GM12878 (cell line): ENCODE results near the gene DLK1. TPM values are rescaled to one million over a fixed set of nuclear protein-coding genes. Genes with fewer than 3 reads are reported as not detected.

Experiments used
- ATAC-seq: fragments of 200-7000 bp; cut with Tn5 transposase; 3 replicates; pipeline ENCODE4 v1.9.1; 2020; ENCODE audit warnings: mild to moderate bottlenecking, moderate library complexity
- BruUV-seq: library from RNA; stranded (reverse); fragments of 400-500 nt; replicated peaks from 2 replicates; lab custom pipeline; 2021; lab: Mats Ljungman, UMichigan
- CTCF ChIA-PET: fragments of 300-600 bp; sonication (Branson Sonifier 250); formaldehyde crosslinking; extraction: SDS; loops from one replicate; lab custom pipeline; 2021; ENCODE audit warnings: inconsistent platforms; lab: Yijun Ruan, JAX
- POLR2A ChIA-PET: fragments of 350-600 bp; formaldehyde crosslinking; extraction: SDS; loops from one replicate; lab custom pipeline; 2021; ENCODE audit warnings: inconsistent platforms; lab: Charles Lee
- RAD21 ChIA-PET: fragments of 300-600 bp; sonication (Branson Sonifier 250); formaldehyde crosslinking; loops from one replicate; lab custom pipeline; 2023; ENCODE audit warnings: antibody characterized with exemption; ENCODE audit not compliant: unreplicated experiment; lab: Charles Lee
- SMC1A ChIA-PET: fragments of 300-600 bp; sonication (Branson Sonifier 250); formaldehyde crosslinking; loops from one replicate; lab custom pipeline; 2023; ENCODE audit not compliant: unreplicated experiment, uncharacterized antibody; lab: Charles Lee
- DNase-seq: peaks from one replicate; pipeline ENCODE4 v3.0.0-alpha.2; 2011; ENCODE audit warnings: low read depth, low spot score
- FAIRE-seq: peaks from 3 replicates; lab custom pipeline; 2011; peaks lifted over from hg19 to GRCh38; lab: Jason Lieb, UNC
- H2AFZ ChIP-seq: 2 replicates; pipeline ENCODE4 v1.6.0; 2011; ENCODE audit warnings: low read depth, low read length, control low read depth; ENCODE audit not compliant: control insufficient read depth
- H3K27ac ChIP-seq: 2 replicates; pipeline ENCODE4 v1.5.1; 2011; ENCODE audit warnings: control low read depth; ENCODE audit not compliant: control insufficient read depth, insufficient read depth
- H3K27me3 ChIP-seq, 2 experiments: replicated peaks in 1 of 2; 2 replicates each; pipeline versions ENCODE4 v1.6.0 to v1.6.1; 2011; ENCODE audit warnings: low read length in 1 of 2; ENCODE audit not compliant: control insufficient read depth in 2 of 2, insufficient read depth in 2 of 2
- H3K36me3 ChIP-seq, 2 experiments: 2 replicates each; pipeline ENCODE4 v1.5.1; 2011; ENCODE audit warnings: low read length in 1 of 2; ENCODE audit not compliant: control insufficient read depth in 2 of 2, insufficient read depth in 2 of 2
- H3K4me1 ChIP-seq: 2 replicates; pipeline ENCODE4 v1.6.1; 2011; ENCODE audit warnings: mild to moderate bottlenecking, low read length, moderate library complexity, mixed read lengths; ENCODE audit not compliant: control insufficient read depth, insufficient read depth
- H3K4me2 ChIP-seq: 2 replicates; pipeline ENCODE4 v1.6.0; 2011; ENCODE audit warnings: control low read depth; ENCODE audit not compliant: control insufficient read depth, insufficient read depth
- H3K4me3 ChIP-seq: fragments of 200-600 bp; sonication (generic); 2 replicates; pipeline ENCODE4 v1.5.1; 2016
- H3K79me2 ChIP-seq: 2 replicates; pipeline ENCODE4 v1.6.0; 2011; ENCODE audit warnings: low read length; ENCODE audit not compliant: control insufficient read depth, insufficient read depth
- H3K9ac ChIP-seq: 2 replicates; pipeline ENCODE4 v1.8.0; 2011; ENCODE audit warnings: low read length, control low read depth, mixed read lengths; ENCODE audit not compliant: control insufficient read depth, insufficient read depth
- H3K9me3 ChIP-seq: replicated peaks from 3 replicates; pipeline ENCODE4 v1.5.1; 2011; ENCODE audit warnings: mild to moderate bottlenecking, low read length; ENCODE audit not compliant: control insufficient read depth, insufficient read depth
- H4K20me1 ChIP-seq: 2 replicates; pipeline ENCODE4 v1.6.0; 2011; ENCODE audit not compliant: control insufficient read depth, insufficient read depth
- CBX5 ChIP-seq: sonication (generic); IDR thresholded peaks from 2 replicates; pipeline ENCODE4 v1.6.1; 2016; ENCODE audit warnings: low read depth, moderate library complexity, mild to moderate bottlenecking, inconsistent platforms
- CEBPZ ChIP-seq: fragments of 150-350 bp; IDR thresholded peaks from 2 replicates; pipeline ENCODE4 v1.6.1; 2016; ENCODE audit warnings: low read depth, low read length
- CREB1 ChIP-seq: IDR thresholded peaks from 2 replicates; pipeline ENCODE4 v1.6.1; 2012; ENCODE audit warnings: low read depth, mild to moderate bottlenecking, inconsistent platforms
- CUX1 ChIP-seq: IDR thresholded peaks from 2 replicates; pipeline ENCODE4 v1.6.1; 2012; ENCODE audit warnings: improper control_type of control experiment, low read depth, low read length; ENCODE audit not compliant: insufficient replicate concordance
- IRF4 ChIP-seq: IDR thresholded peaks from 2 replicates; pipeline ENCODE4 v1.6.1; 2011; ENCODE audit warnings: low read depth, low read length
- MYB ChIP-seq: fragments of 150-350 bp; IDR thresholded peaks from 2 replicates; pipeline ENCODE4 v1.6.1; 2014; ENCODE audit warnings: mild to moderate bottlenecking, low read depth, low read length, borderline replicate concordance
- PAX5 ChIP-seq: IDR thresholded peaks from 2 replicates; pipeline ENCODE4 v1.6.1; 2011; ENCODE audit warnings: low read depth, low read length, borderline replicate concordance
- RAD21 ChIP-seq: IDR thresholded peaks from 2 replicates; pipeline ENCODE4 v1.6.1; 2011; ENCODE audit warnings: mild to moderate bottlenecking, low read depth, low read length, moderate library complexity; ENCODE audit not compliant: insufficient read depth
- RBBP5 ChIP-seq: fragments of 200-600 bp; sonication (generic); conservative IDR thresholded peaks from 2 replicates; pipeline ENCODE4 v1.6.1; 2016
- SMAD1 ChIP-seq: fragments of 450-650 bp; IDR thresholded peaks from 2 replicates; pipeline ENCODE4 v1.6.1; 2018; ENCODE audit warnings: mild to moderate bottlenecking, low read depth; ENCODE audit not compliant: partially characterized antibody
- WGBS: methylation state at CpG from one replicate; pipeline ENCODE4 v1.1.6; 2016; ENCODE audit warnings: low lambda C conversion rate; ENCODE audit not compliant: insufficient replicate concordance, insufficient coverage; ENCODE audit errors: missing lambda C conversion rate; 5-methylcytosine and 5-hydroxymethylcytosine counted together
- in situ Hi-C: fragments of 300-500 bp; cut with MboI; formaldehyde crosslinking; loops from 9 replicates; pipeline ENCODE4 v1.14.3; 2018; ENCODE audit warnings: mixed read lengths
- intact Hi-C: fragments of 100-400 bp; cut with micrococcal nuclease; formaldehyde crosslinking; loops from one replicate; pipeline ENCODE4 v1.14.2; 2022; ENCODE audit not compliant: unreplicated experiment
- polyA plus RNA-seq, 11 experiments: library from polyadenylated mRNA; depleted of rRNA in 4 of 11; unstranded in 6 of 11; stranded (reverse) in 5 of 11; fragments of >200 nt; fragmentation: Nextera tagmentation in 4 of 11; fragmentation: Illumina TruSeq in 1 of 11; extraction: Ambion mirVana in 4 of 11; extraction: Trizol in 1 of 11; gene quantifications; 1 replicate in 1 of 11; 2 replicates in 10 of 11; pipeline versions ENCODE4 v1.2.1 to v1.2.3, GENCODE V29; 2011 to 2016; ENCODE audit warnings: inconsistent platforms in 2 of 11, missing spikeins in 2 of 11, low read depth in 1 of 11
- total RNA-seq, 4 experiments: library from RNA; depleted of rRNA in 3 of 4; stranded (reverse); fragments of >200 nt in 3 of 4; fragmentation: Illumina TruSeq in 1 of 4; extraction: Trizol in 1 of 4; gene quantifications; 2 replicates each; pipeline versions ENCODE4 v1.2.1 to v1.2.3, GENCODE V29; 2013 to 2021
- TF ChIP-seq, protein P1 (sequence below): IDR thresholded peaks from 2 replicates; pipeline ENCODE4 v1.6.1; 2012; ENCODE audit warnings: low read length, inconsistent platforms

DLK1 gene
- total and polyA plus RNA-seq, 10 of the 15 experiments (the other 5 are each of a cell fraction or from before 2014, with no cell fraction given) = 0.87 TPM; not detected in 9

DNA sequence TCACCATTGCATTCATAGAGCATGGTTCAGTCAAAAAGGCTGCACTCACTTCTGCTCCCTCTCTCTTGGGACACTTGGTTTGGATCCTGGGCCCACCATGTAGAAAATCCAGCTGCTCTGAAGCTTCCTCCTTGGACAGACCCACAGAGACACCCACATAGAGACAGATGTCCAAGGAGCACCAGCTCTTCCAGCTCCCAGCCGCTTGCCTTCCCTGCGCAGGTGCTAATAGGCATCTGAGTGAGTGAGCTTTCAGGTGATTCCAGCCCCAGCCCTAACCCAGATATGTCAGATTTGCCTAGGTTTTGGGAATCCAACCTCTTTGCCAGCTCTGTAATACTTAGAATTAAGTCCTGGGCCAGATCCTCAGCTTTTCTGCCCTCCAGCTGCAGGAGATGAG, 38.6 kb downstream of the DLK1 start:
- no TSS peak for BruUV-seq
- Histone ChIP-seq H3K4me3 (no peak overlapping the region), H3K27me3 (no peaks in the 10 kb centered on the region; a peak in 1 of 4 replicates), H3K9me3 (no peaks in the 10 kb centered on the region), H3K4me1 (no peaks in the 10 kb centered on the region), H2AFZ (no peak overlapping the region), H4K20me1 (no peaks in the 10 kb centered on the region), H3K4me2 (no peak overlapping the region), H3K36me3 (no peaks in the 10 kb centered on the region), H3K79me2 (no peaks in the 10 kb centered on the region), H3K9ac (no peak overlapping the region), H3K27ac (no peak overlapping the region)
- POLR2A ChIA-PET = no interaction called here
- FAIRE-seq = no peak
- SMC1A ChIA-PET = no interaction called here
- ATAC-seq = no peak
- WGBS = 38% methylated on average over 2 of the region's 2 CpGs
- CTCF ChIA-PET = interaction anchor here (0.9 to 1.2 kb wide), 2 partner anchors 34 to 87 kb away, joined by 3 to 4 read pairs; no protein-coding TSS in a partner anchor
- no peak for DNase-seq
- intact Hi-C loops (no loop called here), in situ Hi-C loops (no loop called here)
- RAD21 ChIA-PET = no interaction called here
- TF ChIP-seq, protein P1, sequence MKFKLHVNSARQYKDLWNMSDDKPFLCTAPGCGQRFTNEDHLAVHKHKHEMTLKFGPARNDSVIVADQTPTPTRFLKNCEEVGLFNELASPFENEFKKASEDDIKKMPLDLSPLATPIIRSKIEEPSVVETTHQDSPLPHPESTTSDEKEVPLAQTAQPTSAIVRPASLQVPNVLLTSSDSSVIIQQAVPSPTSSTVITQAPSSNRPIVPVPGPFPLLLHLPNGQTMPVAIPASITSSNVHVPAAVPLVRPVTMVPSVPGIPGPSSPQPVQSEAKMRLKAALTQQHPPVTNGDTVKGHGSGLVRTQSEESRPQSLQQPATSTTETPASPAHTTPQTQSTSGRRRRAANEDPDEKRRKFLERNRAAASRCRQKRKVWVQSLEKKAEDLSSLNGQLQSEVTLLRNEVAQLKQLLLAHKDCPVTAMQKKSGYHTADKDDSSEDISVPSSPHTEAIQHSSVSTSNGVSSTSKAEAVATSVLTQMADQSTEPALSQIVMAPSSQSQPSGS = no peak
- TF ChIP-seq RAD21 = no peak
- no peak for TF ChIP-seq PAX5
- no peak for TF ChIP-seq CUX1
- TF ChIP-seq MYB = no peak
- TF ChIP-seq CBX5 = no peak
- no peak for TF ChIP-seq SMAD1
- TF ChIP-seq CREB1 = no peak
- no peak for TF ChIP-seq RBBP5
- no peak for TF ChIP-seq CEBPZ
- TF ChIP-seq IRF4 = no peak
